ENCODE data around the gene CCDC88C.

CCDC88C gene

GRCh38 chr14:91352053-91352452, 65.6 kb downstream of the CCDC88C start:
- H3K4me3 ChIP-seq (ENCODE audit: low read depth, low read length): peak overlapping the region; percentile 62; the same call in 1 of the 2 replicates
- DNase-seq (ENCODE audit: low read depth): peak; percentile 31
- no peak for TF ChIP-seq CTCF (IDR thresholded peaks at IDR 0.05; ENCODE audit: insufficient read depth, low read depth, low read length, missing control alignments)

- DNase-seq (ENCODE audit: low read depth): no peak
- TF ChIP-seq CTCF (IDR thresholded peaks at IDR 0.05; ENCODE audit: insufficient read depth, low read depth, low read length, missing control alignments): no peak
- H3K4me3 ChIP-seq (ENCODE audit: low read depth, low read length): peak overlapping the region; percentile 62
Measured at GRCh38 chr14:91351512-91351862, 66.1 kb downstream of the CCDC88C start.

- DNase-seq (ENCODE audit: low read depth): peak; percentile 92
- TF ChIP-seq CTCF (IDR thresholded peaks at IDR 0.05; ENCODE audit: insufficient read depth, low read depth, low read length, missing control alignments): no peak
- peak overlapping the region; percentile 62 for H3K4me3 ChIP-seq (ENCODE audit: low read depth, low read length)
Measured at GRCh38 chr14:91350813-91351511, 66.7 kb downstream of the CCDC88C start.

- H3K4me3 ChIP-seq (ENCODE audit: low read depth, low read length): peak overlapping the region; percentile 62
- TF ChIP-seq CTCF (IDR thresholded peaks at IDR 0.05; ENCODE audit: insufficient read depth, low read depth, low read length, missing control alignments): no peak
- peak; percentile 64 for DNase-seq (ENCODE audit: low read depth)
Measured at GRCh38 chr14:91350483-91350812, 67.2 kb downstream of the CCDC88C start.

- H3K4me3 ChIP-seq (ENCODE audit: low read depth, low read length): peak overlapping the region; percentile 62
- no peak for TF ChIP-seq CTCF (IDR thresholded peaks at IDR 0.05; ENCODE audit: insufficient read depth, low read depth, low read length, missing control alignments)
- DNase-seq (ENCODE audit: low read depth): peak; percentile 92
Measured at GRCh38 chr14:91349481-91350074, 68.0 kb downstream of the CCDC88C start.

- peak; percentile 58 for DNase-seq (ENCODE audit: low read depth)
- no peak for TF ChIP-seq CTCF (IDR thresholded peaks at IDR 0.05; ENCODE audit: insufficient read depth, low read depth, low read length, missing control alignments)
- H3K4me3 ChIP-seq (ENCODE audit: low read depth, low read length): peak overlapping the region; percentile 62
Measured at GRCh38 chr14:91348845-91349465, 68.7 kb downstream of the CCDC88C start.

Data from GM12865 (cell line).